ENCODE data around the gene CHRNA4.

Gene CHRNA4

DNA sequence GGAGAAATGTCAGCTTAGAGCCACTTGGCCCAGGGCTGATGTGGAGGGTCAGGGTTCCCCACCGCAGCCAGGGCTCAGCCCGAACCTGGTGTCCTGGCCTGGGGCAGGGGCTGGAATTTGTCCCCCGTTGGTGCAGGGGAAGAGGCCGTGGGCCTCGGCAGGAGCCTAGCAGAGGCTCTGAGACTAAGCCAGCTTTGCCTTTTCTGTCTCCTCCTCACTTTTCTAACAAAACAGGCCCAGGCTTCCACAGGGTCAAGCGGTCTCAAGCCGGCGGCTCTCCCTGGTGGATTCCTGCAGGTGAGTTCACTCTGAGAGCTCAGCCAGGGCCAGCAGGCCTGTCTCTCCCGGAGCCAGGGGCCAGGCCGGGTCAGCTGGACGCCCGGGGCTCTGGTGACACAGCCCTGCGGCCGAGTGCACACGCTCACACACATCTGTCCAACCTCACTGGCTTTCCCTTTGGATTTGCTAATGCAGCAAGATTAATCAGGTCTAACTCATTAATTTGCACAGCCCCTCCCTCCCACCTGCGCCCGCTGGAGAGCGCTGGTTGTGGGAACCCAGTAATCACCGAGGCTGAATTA, 2.9 kb upstream of the CHRNA4 start:
- DNase-seq (ENCODE audit: low read depth, low spot score), result no peak

DNA sequence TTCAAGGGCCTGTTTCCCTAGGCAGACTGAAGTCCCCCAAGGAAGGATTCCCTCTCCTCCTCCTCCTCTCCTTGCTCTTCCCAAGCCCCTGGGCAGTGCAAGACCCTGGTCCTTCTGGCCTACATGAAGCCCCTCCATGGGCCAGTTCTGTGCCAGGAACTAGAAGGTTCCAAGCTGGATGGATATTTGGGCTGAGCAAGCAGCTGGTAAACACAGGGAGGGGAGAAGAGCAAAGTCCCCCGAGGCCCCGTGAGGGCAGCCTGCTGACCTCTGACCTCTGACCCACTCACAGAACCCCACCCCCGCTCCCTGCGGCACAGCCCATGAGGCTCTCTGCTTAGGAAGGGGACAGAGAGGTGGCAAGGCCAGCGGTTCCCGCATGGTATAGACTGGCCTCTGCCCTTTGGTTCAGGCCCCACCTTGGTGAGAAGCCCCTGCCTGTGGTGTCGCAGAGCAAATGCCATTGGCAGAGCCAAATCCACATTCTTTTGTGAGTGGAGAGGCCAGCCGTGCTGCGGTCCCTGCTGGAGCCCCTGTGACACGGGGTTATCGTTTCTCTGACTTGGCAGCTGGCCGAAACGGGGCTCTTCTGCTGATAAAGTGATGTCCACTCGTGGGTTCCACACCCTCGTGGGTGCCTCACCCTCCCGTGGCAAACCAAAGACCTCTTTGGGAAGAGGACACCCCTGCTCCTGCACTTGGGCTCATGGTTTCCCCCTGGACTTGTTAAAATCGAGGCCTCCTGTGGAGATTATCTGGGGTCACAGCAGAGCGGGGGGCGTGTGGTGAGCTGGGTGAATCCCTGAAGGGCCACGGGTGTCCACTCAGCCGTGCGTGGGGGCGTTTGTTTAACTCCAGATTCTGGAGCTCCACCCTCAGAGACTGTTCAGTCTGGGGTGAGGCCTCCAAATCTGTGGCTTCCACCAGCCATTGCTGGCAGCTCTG, 2.1 kb upstream of the CHRNA4 start:
- DNase-seq (ENCODE audit: low read depth, low spot score), result no peak

DNA sequence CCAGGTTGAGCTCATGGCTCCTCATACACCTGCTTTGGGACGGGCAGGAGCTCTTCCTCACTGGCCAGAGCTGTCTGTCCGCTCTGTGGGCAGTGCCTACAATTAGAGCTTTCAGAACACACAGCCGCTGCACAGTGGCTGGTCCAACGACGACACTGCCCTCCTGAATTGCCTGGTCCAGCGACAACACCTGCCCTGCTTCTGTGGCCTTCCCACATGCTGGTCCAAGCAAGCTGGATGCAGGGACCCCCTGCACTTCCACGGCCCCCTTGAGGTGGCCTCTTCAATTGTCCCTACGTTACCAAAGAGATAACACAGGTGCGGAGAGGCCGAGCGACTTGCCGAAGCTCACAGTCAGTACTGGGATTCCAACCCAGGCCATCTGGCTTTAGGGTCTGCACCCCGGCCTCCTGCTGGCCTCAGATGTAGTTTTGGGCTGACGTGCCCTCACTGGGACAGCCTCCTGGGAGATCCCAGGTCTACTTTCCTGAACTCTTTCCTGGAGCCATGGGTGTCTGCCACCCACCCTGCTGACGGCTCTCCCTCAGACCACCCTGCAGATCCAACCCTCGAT, 1.4 kb upstream of the CHRNA4 start:
- no peak for DNase-seq (ENCODE audit: low read depth, low spot score)

DNA sequence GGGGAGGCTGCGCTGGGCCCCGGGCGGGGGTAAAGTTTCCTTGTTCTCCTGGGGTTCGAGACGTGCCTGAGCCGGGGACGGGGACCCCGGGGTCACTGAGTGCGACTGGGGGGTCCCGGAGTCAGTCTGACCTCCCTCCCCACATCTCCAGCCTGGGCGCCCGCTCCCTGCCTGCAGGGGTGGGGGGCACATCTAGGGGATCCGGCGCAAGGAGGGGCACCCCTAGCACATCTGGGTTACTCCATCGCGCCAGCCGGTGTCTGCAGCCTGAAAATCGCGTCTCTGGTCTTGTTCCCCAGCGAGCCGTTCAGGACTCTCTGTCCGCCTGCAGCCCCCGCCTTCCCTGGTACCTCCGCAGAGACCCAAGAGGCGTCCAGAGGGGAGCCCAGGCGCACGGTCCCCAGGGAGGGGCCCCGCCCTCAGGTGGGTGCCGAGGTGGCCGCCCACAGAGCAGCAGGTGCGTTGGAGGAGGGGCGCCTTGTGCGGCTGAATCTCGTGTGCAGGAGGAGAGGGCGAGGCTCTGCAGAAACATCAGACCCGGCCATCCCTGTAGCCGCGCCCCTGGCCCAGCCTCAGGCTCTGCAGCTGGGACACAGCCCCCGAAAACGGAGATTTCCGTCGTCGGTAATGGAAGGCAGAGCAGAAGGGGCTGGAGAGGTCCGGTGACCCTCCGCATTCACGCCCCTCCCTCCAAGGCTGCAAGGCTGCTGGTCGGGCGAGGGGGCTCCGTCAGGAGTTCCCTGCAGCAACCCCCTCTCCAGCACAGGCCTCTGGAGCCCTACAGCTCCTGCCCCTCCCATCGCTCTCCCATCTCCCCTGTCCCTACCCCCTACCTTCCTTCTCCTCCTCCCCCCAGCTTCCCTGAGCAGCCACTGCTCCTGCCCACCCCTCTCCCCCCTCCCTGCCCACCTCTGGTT, 628 bp upstream of the CHRNA4 start:
- no peak for DNase-seq (ENCODE audit: low read depth, low spot score)

DNA sequence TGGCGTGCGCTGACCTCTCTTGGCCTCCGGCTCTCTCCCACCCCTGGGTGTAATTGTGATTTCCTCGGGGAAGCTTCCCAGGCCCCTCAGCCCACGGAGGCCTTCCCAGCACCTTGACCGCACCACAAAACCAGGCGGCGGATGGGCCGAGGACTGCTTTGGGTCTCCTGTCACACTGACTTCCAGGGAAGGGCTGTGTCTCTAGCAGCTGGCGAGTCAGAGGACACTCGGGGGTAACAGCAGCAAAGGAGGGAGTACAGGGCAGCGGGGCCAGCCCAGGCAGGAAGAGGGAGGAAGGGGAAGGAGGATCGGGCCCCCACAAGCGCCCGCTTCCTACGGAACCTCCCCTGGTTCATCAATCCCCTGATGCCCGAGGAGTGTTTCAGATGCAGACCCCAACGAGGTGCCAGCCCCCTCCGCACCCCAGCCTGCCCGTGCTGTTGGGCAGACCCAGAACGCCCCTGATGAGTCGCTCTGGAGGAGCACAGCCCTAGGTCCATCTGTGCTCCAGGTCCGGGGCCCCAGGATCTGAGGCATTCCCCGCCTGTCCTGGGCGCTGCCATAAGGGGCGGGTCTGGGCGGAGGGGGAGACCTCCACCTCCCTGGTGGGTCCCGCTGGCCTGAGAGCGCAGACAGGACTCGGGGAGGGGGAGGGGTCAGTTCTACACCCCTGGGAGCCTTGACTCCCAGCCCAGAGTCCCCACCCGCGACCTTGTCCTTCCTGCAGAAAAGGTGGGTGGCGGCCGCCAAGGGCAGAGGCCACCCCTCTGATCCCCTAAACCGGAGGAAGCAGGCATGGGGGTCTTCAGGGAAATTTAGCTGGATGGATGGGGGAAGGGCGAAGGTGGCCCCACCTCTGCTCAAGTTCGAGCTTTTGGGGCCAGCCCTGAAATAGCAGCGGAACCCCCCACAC, 956 bp downstream of the CHRNA4 start:
- DNase-seq (ENCODE audit: low read depth, low spot score), result no peak

DNA sequence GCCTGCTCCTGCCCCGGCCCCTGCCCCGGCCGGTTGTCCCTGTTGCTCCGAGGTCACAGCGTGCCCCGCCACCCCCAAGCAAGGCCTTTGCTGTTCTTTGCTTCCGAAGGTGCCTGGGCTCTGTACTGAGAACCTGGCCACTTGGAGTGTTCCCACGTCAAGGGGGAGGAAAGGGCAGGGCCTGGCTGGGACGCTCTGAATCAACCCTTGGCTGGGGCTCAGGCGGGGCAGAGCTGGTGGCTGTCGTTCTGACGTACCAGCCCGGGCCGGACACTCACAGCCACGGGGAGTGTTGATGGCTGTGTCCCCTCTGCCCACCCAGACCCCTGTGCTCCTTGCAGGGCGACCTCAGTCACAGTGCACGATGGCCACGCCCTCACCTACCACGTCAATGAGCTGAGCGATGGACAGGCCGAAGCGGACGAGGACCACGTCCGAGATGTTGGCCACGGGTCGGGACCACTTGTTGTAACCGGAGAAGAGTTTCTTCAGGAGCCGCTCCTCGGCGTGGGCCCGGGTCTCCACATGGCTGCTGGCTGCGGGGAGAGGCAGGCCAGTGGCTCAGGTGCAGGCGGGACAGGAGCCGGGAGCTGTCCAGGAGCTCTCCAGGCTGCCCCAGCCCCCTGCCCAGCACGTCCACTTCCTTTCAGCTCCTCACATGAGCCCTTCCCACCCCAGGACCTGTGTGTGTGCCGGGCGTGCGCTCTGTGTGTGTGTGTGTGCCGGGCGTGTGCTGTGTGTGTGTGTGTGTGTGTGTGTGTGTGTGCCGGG, 1.8 kb downstream of the CHRNA4 start:
- DNase-seq (ENCODE audit: low read depth, low spot score), result no peak

DNA sequence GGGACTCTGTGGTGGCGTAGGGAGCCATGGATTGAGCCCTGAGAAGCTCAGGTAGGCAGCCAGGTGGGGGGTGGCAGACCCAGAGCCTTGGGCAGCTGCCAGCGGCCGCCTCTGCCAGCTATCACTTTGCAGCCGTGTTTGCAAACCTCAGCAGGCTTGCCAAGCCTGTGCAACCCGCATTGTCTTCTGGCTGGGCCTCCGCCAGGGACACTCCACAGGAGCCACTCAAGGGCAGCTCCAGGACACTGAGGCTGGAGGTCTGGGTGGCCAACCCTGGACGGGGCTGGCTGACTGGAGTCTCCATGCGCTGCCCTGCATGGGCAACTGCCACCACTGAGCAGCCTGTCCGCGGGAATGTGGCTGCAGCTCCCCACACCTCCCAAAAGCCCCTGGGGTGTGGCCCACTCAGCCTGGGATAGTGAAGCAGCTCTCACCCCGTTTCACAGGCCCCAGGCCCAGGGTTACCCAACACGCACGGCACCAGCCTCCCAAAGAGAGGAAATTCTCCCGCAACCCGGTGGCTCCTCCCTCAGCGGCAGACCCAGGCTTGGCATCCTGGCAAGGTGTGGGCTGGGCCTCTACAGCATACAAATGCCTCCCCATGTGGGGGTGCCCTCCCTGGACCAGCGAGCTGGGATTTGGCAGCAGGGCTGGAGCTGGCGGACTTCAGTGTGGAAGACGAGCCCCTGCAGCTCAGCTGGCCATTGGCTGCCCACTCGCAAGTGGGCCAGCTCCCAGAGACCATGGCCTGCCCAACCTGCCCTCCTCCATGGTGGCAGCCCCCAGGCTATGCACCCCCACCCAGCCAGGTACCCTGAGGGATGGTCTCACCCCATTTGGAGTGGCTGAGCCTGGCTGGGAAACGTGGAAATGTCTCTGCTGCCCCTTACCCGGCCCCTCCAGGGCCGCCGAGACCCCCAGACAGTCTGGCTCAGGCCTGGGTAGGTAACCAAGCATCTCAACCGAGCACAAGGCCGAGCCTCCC, 2.9 kb downstream of the CHRNA4 start:
- DNase-seq (ENCODE audit: low read depth, low spot score), result no peak

DNA sequence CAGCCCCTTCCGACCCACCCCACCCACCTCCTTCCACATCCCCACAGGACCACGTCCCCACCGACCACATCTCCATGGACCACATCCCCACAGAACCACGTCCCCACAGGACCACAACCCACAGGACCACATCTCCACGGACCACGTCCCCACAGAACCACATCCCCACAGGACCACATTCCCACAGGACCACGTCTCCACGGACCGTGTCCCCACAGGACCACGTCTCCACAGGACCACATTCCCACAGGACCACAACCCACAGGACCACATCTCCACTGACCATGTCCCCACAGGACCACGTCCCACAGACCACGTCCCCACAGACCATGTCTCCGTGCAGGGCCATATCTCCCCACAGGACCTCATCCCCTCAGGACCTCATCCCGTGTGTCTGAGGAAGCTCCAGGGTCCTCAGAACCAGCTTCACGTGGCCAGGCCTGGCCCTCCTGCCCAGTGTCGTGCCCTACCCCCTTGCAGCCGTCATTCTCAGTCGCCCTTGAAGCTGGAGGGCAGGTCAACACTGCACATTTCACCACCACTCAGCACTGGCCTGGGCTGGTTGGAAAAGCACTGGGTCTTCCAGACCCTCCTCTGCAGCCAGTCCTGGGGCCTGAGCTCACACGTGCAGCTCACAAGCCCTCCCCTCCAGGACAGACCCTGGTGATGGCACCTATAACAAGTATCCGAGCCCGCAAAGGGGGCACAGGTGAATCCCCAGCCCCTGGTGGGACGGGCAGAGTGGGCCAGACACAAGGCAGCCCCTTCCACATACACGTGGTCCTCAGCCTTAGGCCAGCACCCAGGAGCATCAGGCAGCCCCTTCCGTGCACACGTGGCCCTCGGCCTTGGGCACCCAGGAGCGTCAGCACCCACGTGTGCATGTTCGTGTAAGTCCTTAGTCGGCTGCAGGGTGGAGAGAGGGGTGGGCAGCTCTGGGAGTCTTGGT, 3.9 kb downstream of the CHRNA4 start:
- no peak for DNase-seq (ENCODE audit: low read depth, low spot score)

DNA sequence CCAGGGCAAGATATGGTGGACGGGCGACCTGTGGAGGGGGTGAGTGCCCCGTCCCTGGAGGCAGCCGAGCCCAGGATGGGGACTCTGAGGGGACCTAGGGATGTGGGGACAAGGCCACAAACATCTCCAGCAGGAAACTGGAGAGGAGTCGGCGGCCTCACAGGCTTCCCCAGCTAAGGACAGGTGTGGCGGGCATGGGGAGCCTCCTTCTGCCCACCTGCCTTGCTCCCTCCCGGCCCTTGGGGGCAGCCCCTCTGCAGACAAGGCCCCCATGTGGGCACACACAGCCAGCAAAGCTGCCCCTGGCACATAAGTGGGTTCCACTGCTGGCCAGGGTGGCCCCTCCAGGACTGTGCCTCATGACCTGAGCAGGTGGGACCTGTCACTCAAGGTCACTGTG, 4.6 kb downstream of the CHRNA4 start:
- no peak for DNase-seq (ENCODE audit: low read depth, low spot score)

DNA sequence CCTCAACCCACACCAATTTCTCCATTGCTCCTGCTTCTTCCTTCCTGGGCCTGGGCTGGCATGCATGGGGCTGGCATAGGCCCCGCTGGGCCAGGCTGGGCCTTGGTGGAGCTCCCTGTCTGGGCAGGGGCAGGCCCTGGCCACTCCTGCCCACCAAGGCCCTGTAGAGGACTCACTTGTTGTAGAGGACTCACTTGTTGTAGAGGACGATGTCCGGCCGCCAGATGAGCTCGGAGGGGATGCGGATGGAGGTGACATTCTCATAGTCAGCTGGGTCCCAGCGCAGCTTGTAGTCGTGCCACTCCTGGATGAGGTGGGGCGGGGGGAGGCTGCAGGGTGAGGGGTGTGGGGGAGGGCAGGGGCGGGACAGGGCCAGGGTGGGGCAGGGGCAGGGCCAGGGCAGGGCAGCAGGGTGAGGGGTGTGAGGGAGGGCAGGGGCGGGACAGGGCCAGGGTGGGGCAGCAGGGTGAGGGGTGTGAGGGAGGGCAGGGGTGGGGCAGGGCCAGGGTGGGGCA, 5.3 kb downstream of the CHRNA4 start:
- no peak for DNase-seq (ENCODE audit: low read depth, low spot score)

DNA sequence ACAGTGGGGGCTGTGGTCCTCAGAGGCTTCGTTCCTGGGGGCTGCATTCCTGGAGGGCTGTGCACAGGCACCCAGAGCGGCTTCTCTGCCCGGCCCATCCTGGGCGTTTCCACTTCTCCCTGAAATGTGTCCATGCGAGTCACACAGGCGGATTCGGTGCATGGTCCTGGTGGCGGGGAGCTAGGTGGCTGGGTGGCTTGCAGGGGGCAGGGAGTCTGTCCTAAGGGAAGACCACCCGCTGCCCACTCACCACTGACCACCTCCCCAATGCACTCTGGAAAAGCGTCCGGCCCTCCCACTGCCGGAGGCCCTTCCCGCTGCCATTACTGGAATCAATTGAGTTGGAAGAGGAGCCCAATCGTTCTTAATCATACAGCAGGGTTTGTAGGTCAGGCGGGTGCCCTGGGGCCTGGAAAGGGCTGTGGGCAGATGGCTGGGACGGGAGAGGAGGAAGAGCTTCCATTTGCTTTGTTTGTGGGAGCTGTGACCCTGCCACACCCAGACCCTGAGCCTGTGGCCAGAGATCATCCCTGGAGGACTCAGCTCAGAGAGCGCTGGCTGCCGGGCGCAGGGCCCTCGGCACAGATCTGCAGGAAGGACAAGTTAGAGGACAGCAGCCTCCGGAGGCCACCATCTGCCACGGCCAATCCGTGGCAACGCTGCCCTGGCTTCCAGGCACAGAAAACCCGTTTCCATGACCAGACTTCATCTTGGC, 6.4 kb downstream of the CHRNA4 start:
- no peak for DNase-seq (ENCODE audit: low read depth, low spot score)

DNA sequence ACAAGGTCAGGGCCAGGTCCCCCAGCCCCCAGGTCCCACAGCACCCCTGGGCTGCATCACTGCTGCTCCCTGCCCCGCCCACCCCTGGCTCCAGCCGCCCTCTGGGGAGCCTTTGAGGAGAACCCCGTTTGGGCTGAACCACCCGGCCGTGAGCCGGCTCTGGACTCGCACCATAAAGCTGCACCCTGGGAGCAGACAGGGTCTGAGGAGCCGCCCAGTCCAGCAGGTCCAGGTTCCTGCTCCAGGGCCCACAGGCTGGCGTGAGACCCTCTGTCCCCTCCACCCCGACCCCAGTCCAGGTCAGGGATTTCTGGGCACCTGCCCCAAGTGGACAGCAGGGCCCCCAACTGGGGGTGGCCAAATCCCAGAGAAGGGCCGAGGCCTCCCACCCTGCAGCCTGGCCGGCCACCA, 8.3 kb downstream of the CHRNA4 start:
- DNase-seq (ENCODE audit: low read depth, low spot score), result no peak

DNA sequence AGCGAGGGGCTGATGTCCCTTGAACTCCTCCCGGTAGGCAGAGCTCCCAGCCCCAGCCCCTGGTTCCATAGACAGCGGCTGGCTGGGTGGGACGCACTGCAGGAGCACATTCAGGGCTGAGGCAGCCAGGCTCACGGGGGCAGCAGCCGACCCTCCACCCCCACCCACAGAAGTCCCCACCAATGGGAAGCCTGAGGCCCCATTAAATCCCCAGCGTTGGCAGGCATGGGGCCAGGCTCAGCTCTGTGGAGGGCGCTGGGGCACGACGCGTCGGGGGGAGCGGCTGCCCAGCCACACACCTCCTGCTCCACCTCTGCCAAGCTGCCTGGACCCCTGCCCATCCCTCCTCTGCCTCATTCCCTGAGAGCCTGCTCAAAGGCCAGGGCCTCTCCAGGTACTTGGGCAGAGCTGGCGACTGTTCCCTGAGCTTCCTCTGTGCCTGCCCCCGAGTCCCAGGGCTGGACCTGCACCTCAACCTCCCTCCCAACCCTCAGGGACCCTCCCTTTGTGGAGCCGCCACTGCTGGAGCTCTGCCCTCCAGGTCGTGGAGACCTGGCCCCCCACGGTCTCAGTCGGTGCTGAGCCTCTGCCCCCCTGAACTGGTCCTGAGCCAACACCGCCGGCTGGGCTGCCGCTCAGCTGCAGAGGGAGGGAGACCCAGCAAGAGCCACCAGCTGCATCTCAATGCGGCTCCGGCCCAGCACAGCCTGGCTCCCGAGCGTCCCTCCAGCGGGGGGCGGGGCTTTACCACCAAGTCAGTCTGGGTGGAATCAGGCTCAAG, 9.1 kb downstream of the CHRNA4 start:
- no peak for DNase-seq (ENCODE audit: low read depth, low spot score)

DNA sequence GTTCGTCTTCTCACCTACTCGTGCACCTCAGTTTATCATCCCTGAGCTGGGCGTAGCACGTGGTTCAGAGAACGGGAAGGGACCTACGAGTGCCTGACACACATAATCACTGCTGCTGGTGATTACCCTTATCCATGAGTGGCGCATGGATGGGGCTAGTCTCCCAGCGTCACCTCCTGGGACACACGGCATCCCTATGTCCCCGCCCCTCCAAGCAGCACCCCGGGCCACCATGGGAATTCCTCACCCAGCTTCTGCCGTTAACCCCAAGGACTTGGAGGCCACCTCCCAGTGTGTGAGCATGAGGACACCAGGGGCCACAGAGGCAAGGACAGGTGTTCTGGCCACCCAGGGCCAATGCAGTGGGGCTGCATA, 9.8 kb downstream of the CHRNA4 start:
- DNase-seq (ENCODE audit: low read depth, low spot score), result no peak

DNA sequence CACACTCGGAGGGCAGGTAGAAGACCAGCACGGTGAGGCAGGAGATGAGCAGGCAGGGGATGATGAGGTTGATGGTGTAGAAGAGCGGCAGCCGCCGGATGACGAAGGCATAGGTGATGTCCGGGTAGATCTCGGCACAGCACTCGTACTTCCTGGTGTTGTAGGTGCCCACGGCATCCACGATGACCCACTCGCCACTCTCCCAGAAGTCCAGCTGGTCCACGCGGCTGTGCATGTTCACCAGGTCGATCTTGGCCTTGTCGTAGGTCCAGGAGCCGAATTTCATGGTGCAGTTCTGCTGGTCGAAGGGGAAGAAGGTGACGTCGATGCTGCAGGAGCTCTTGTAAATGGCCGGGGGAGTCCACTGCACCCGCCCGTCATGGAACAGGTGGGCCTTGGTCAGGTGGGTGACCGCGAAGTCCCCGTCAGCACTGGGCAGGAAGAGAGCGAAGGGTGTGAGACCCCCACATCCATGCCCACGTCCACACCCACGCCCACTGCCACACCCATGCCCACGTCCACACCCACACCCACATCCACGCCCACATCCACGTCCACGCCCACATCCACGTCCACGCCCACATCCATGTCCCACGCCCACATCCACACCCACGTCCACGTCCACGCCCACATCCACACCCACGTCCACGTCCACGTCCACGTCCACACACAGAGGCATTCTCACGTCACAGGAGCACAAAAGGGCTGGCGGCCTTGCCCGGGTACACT, 10.4 kb downstream of the CHRNA4 start:
- DNase-seq (ENCODE audit: low read depth, low spot score), result no peak
